Activated T-cell treated with anti-CD3 and anti-CD28 coated beads, Interleukin-2, amount 50 U/mL, for 72 hours (primary cell): Measurements from ENCODE around the gene BABAM2. TPM values are rescaled to one million over a fixed set of nuclear protein-coding genes. Genes with fewer than 3 reads are reported as not detected.

Experiments
- ATAC-seq, 2 donors: fragments of 150-1000 bp; cut with Tn5 transposase; replicated peaks in 1 of 2; 2 replicates each; pipeline ENCODE4 v1.10.0; 2021; ENCODE audit warnings: moderate library complexity in 2 of 2, mild to moderate bottlenecking in 1 of 2
- DNase-seq, 2 donors: peaks; one replicate each; pipeline ENCODE4 v3.0.0; 2021 to 2022; ENCODE audit warnings: mixed read lengths in 1 of 2
- H3K27ac Mint-ChIP-seq: one replicate; pipeline ENCODE4 v1.8.0; 2022; ENCODE audit warnings: mild to moderate bottlenecking, moderate library complexity, mixed read lengths
- H3K27me3 Mint-ChIP-seq: one replicate; pipeline ENCODE4 v1.8.0; 2022; ENCODE audit warnings: low read depth, mixed read lengths
- H3K36me3 Mint-ChIP-seq, 2 donors: one replicate each; pipeline ENCODE4 v1.8.0; 2022; ENCODE audit warnings: mixed read lengths in 2 of 2, mild to moderate bottlenecking in 1 of 2; ENCODE audit not compliant: insufficient read depth in 2 of 2
- H3K4me1 Mint-ChIP-seq: one replicate; pipeline ENCODE4 v1.8.0; 2022; ENCODE audit warnings: low read depth, mixed read lengths
- H3K4me3 Mint-ChIP-seq, 2 donors: one replicate each; pipeline ENCODE4 v1.8.0; 2022; ENCODE audit warnings: mild to moderate bottlenecking in 2 of 2, mixed read lengths in 2 of 2, moderate library complexity in 2 of 2
- H3K9me3 Mint-ChIP-seq, 2 donors: one replicate each; pipeline ENCODE4 v1.8.0; 2022; ENCODE audit warnings: mixed read lengths in 2 of 2
- total RNA-seq, 2 donors: library from RNA; stranded (reverse); gene quantifications; one replicate each; pipeline ENCODE4 v1.2.3, GENCODE V29; 2022

BABAM2 gene
- total RNA-seq, 2 donors from 2014 or later, result 96.6 to 97.2 TPM

GRCh38 chr2:27885234-27885633 lies 5.3 kb upstream of the BABAM2 start:
- Mint-ChIP-seq H3K36me3 (peaks cover 2 to 3% of the 10 kb centered on the region in 2 donors), H3K27me3 (no peaks in the 10 kb centered on the region), H3K4me3 (no peak overlapping the region), H3K4me1 (peaks cover 22% of the 10 kb centered on the region), H3K9me3 (peaks cover 3 to 4% of the 10 kb centered on the region in 2 donors), H3K27ac (no peak overlapping the region)
- ATAC-seq (no peak), DNase-seq (no peak)

GRCh38 chr2:27885661-27886060 lies 4.9 kb upstream of the BABAM2 start:
- no peaks in the 10 kb centered on the region for H3K36me3 Mint-ChIP-seq
- no peak for ATAC-seq

GRCh38 chr2:27886322-27886721 lies 4.2 kb upstream of the BABAM2 start:
- no peak for ATAC-seq
- Mint-ChIP-seq H3K27ac (no peak overlapping the region), H3K36me3 (peaks cover 3 to 5% of the 10 kb centered on the region in 2 donors), H3K4me1 (peaks cover 27% of the 10 kb centered on the region), H3K9me3 (peaks cover 0 to 4% of the 10 kb centered on the region in 2 donors), H3K27me3 (no peaks in the 10 kb centered on the region), H3K4me3 (no peak overlapping the region)
- no peak for DNase-seq

More at GRCh38 chr2:27885661-27886060, 4.9 kb upstream of the BABAM2 start:
- no peak for DNase-seq
- Mint-ChIP-seq H3K9me3 (peaks cover 0 to 4% of the 10 kb centered on the region in 2 donors), H3K27ac (no peak overlapping the region), H3K27me3 (no peaks in the 10 kb centered on the region), H3K4me3 (no peak overlapping the region), H3K4me1 (peaks cover 22% of the 10 kb centered on the region)

DNA sequence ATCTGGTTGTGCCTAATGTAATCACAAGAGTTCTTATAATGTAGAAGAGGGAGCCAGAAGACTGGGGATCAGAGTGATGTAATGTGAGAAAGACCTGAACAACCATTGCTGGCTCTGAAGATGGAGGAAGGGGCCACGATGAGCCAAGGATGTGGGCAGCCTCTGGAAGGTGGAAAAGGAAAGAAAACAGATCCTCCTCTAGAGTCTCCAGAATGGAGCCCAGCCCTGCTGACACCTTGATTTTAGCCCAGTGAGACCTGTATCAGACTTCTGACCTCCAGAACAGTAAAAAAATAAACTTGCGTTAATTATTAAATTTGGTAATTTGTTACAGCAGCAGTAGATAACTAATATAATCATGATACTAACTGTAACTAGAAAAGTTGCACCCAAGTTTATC lies 3.4 kb upstream of the BABAM2 start:
- peaks cover 0 to 4% of the 10 kb centered on the region in 2 donors for H3K9me3 Mint-ChIP-seq
- H3K4me1 Mint-ChIP-seq, result peaks cover 35% of the 10 kb centered on the region
- H3K27ac Mint-ChIP-seq, result peak overlapping the region; percentile 10
- peak overlapping the region in 1 of 2 donors; percentile 25 for H3K4me3 Mint-ChIP-seq
- H3K27me3 Mint-ChIP-seq, result no peaks in the 10 kb centered on the region
- ATAC-seq, result no peak
- peaks cover 3 to 5% of the 10 kb centered on the region in 2 donors for H3K36me3 Mint-ChIP-seq
- no peak for DNase-seq

DNA sequence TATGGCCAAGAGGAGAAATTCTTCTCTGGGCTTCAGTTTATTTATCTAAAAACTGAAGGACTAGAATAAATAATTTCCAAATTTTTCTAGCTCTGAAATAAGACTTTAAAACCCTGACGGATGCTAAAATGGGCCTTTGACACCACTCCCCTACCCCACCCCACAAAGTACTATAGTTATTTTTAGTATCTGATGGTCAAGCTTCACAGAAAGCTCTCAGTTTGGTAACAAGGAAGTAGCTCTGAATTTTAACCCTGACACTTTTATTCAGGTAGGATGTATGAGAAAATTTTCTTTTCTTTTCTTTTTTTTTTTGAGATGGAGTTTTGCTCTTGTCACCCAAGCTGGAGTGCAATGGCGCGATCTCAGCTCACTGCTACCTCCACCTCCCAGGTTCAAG lies 2.7 kb upstream of the BABAM2 start:
- Mint-ChIP-seq H3K4me3 (no peak overlapping the region), H3K36me3 (peaks cover 3 to 6% of the 10 kb centered on the region in 2 donors), H3K9me3 (no peaks in the 10 kb centered on the region), H3K27me3 (no peaks in the 10 kb centered on the region), H3K4me1 (peaks cover 42% of the 10 kb centered on the region), H3K27ac (peak overlapping the region; percentile 91)
- ATAC-seq, result no peak
- DNase-seq, result no peak

DNA sequence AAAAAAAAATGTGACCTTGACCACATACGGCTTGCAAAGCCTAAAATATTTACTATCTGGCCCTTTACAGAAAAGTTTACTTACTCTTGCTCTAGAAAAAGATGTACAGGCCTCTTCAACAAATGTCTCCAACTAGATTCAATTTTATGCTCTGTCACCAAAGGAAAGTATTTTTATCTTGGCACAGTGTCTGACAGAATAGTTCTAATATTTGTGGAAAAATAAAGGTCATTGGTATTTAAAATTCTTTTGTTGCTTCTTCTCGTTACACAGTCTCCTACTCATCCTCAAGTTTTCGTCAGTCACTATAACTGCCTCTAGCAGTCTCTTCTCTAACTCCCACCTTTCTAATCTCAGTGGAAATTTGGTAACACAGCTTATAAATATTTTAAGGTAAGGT lies 1.7 kb upstream of the BABAM2 start:
- H3K4me3 Mint-ChIP-seq, result peak overlapping the region; percentile 98
- peak overlapping the region; percentile 91 for H3K27ac Mint-ChIP-seq

GRCh38 chr2:27889774-27890145 lies 769 bp upstream of the BABAM2 start:
- ATAC-seq (no peak), DNase-seq (no peak)
- no peaks in the 10 kb centered on the region for H3K9me3 Mint-ChIP-seq
- H3K27me3 Mint-ChIP-seq, result no peaks in the 10 kb centered on the region
- peaks cover 7 to 8% of the 10 kb centered on the region in 2 donors for H3K36me3 Mint-ChIP-seq
- peak overlapping the region; percentile 98 for H3K4me3 Mint-ChIP-seq
- H3K4me1 Mint-ChIP-seq, result peaks cover 62% of the 10 kb centered on the region
- peak overlapping the region; percentile 91 for H3K27ac Mint-ChIP-seq

More for the DNA sequence above, 1.7 kb upstream of the BABAM2 start:
- Mint-ChIP-seq H3K27me3 (no peaks in the 10 kb centered on the region), H3K36me3 (peaks cover 5 to 6% of the 10 kb centered on the region in 2 donors), H3K9me3 (no peaks in the 10 kb centered on the region), H3K4me1 (peaks cover 52% of the 10 kb centered on the region)
- ATAC-seq, result no peak
- no peak for DNase-seq

DNA sequence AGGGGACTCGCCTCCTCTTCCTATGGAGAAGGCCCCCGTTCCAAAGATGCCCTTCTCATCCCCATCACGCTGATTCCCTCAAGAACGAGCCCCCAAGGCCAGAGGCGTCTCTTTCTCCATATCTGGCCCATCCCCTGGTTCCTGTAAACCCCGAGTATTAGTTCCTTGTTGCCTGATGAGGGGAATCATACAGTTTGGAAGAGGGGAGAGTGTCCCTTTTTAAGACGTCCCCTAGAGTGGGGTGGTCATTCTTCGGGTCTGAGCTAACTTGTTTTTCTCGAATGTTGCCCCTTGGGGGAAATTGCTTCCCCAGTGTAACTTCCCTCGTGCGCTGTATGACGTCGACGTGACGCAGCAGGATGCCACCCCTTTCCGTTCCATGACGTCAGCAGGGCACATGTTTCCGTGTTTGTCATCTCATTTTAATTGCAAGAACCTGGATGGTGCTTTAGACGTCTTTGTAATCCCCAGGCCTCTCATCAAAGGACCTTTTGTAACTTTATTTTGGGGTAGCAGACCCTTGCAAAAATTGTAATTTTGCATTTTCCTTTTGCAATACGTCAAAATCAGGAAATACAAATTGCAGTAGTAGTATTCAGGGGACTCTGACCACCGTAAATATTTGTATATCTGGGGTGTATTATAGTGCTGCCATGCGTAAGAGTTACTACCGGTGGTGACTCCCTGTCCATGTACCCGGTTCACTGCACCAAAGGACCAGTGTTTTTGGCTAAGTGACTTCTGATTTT lies 569 bp downstream of the BABAM2 start:
- H3K27ac Mint-ChIP-seq, result peak overlapping the region; percentile 100
- peak; percentile 83 to 90 for DNase-seq
- H3K36me3 Mint-ChIP-seq, result peaks cover 13 to 19% of the 10 kb centered on the region in 2 donors
- H3K27me3 Mint-ChIP-seq, result no peaks in the 10 kb centered on the region
- H3K4me1 Mint-ChIP-seq, result peaks cover 75% of the 10 kb centered on the region
- peak; percentile 38 for ATAC-seq
- H3K4me3 Mint-ChIP-seq, result peak overlapping the region; percentile 98
- peaks cover 0 to 2% of the 10 kb centered on the region in 2 donors for H3K9me3 Mint-ChIP-seq

DNA sequence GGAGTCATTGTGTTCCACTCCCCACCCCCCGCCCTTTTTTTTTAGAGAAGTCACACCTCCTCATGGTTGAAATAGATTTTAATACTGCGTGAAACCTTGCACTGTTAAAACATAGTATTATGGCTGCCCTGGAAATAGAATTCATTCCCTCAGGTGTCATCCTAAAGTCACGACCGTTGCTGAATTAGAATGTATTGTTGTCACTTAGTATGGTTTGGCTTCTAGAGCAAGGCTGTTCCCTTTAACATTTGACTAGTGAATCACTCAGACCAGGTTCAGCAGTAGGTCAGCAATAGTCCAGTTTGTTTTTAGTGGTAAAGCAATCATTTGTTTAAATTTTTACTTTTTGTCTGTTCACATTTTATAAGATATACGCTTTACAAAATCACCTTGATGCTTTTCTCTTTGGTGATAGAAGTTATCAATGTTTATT lies 1.2 kb downstream of the BABAM2 start:
- Mint-ChIP-seq H3K4me3 (peak overlapping the region; percentile 98), H3K9me3 (peaks cover 0 to 2% of the 10 kb centered on the region in 2 donors), H3K36me3 (peaks cover 18 to 23% of the 10 kb centered on the region in 2 donors), H3K27ac (peak overlapping the region; percentile 100), H3K4me1 (peaks cover 81% of the 10 kb centered on the region), H3K27me3 (no peaks in the 10 kb centered on the region)
- ATAC-seq (no peak), DNase-seq (no peak)

- DNase-seq, result no peak
- peaks cover 26 to 29% of the 10 kb centered on the region in 2 donors for H3K36me3 Mint-ChIP-seq
Observed at GRCh38 chr2:27893006-27893405, 2.5 kb downstream of the BABAM2 start.

GRCh38 chr2:27897717-27898116 lies 7.2 kb downstream of the BABAM2 start:
- no peak for DNase-seq
- peaks cover 93% of the 10 kb centered on the region for H3K4me1 Mint-ChIP-seq
- no peaks in the 10 kb centered on the region for H3K27me3 Mint-ChIP-seq
- peaks cover 26 to 39% of the 10 kb centered on the region in 2 donors for H3K36me3 Mint-ChIP-seq
- peak overlapping the region; percentile 83 for H3K27ac Mint-ChIP-seq
- ATAC-seq, result no peak
- H3K4me3 Mint-ChIP-seq, result peak overlapping the region in 1 of 2 donors; percentile 76
- H3K9me3 Mint-ChIP-seq, result peaks cover 0 to 3% of the 10 kb centered on the region in 2 donors

More at GRCh38 chr2:27893006-27893405, 2.5 kb downstream of the BABAM2 start:
- peak overlapping the region; percentile 100 for H3K27ac Mint-ChIP-seq
- no peaks in the 10 kb centered on the region for H3K27me3 Mint-ChIP-seq
- H3K4me1 Mint-ChIP-seq, result peaks cover 88% of the 10 kb centered on the region
- H3K9me3 Mint-ChIP-seq, result peaks cover 0 to 2% of the 10 kb centered on the region in 2 donors
- H3K4me3 Mint-ChIP-seq, result peak overlapping the region; percentile 98
- no peak for ATAC-seq

GRCh38 chr2:27901234-27901633 lies 10.7 kb downstream of the BABAM2 start:
- peak; percentile 29 to 56 for DNase-seq
- ATAC-seq, result peak; percentile 71 to 73
- Mint-ChIP-seq H3K36me3 (peaks cover 29 to 33% of the 10 kb centered on the region in 2 donors), H3K4me1 (peaks cover 87% of the 10 kb centered on the region), H3K9me3 (peaks cover 1 to 2% of the 10 kb centered on the region in 2 donors), H3K27me3 (no peaks in the 10 kb centered on the region), H3K4me3 (peak overlapping the region; percentile 56 to 94), H3K27ac (peak overlapping the region; percentile 100)

- DNase-seq, result no peak
- Mint-ChIP-seq H3K36me3 (peaks cover 23 to 28% of the 10 kb centered on the region in 2 donors), H3K27ac (peak overlapping the region; percentile 100), H3K27me3 (no peaks in the 10 kb centered on the region), H3K4me1 (peaks cover 87% of the 10 kb centered on the region), H3K9me3 (peaks cover 1 to 2% of the 10 kb centered on the region in 2 donors), H3K4me3 (peak overlapping the region; percentile 56 to 94)
- peak; percentile 81 for ATAC-seq
Observed at GRCh38 chr2:27902098-27902497, 11.6 kb downstream of the BABAM2 start.
